ENCODE results near the gene FOXB2. TPM values are rescaled to one million over a fixed set of nuclear protein-coding genes. Genes with fewer than 3 reads are reported as not detected.

Gene FOXB2
- total and polyA plus RNA-seq, 2 of the 8 experiments (the other 6 are each of a cell fraction or from before 2014, with no cell fraction given) = 0.15 to 0.22 TPM

- TF ChIP-seq NRF1 (IDR thresholded peaks at IDR 0.05; ENCODE audit: low read depth, low read length) = no peak
Observed at GRCh38 chr9:77021291-77021894, 1.9 kb downstream of the FOXB2 start (continued).

Data from H1 (cell line).